Type B pancreatic cell (in vitro differentiated cells): Measurements from ENCODE around the gene IRX6. TPM values are rescaled to one million over a fixed set of nuclear protein-coding genes. Genes with fewer than 3 reads are reported as not detected.

Experiments used
- DNase-seq: peaks from one replicate; pipeline ENCODE4 v3.0.0; 2021; ENCODE audit warnings: mixed read lengths; ENCODE audit not compliant: unreplicated experiment; ENCODE audit errors: extremely low spot score
- H3K27ac Mint-ChIP-seq: 2 replicates; pipeline ENCODE4 v1.8.0; 2021; ENCODE audit warnings: mild to moderate bottlenecking, mixed read lengths
- H3K27me3 Mint-ChIP-seq: 2 replicates; pipeline ENCODE4 v1.8.0; 2021; ENCODE audit warnings: mixed read lengths
- H3K36me3 Mint-ChIP-seq: 2 replicates; pipeline ENCODE4 v1.8.0; 2021; ENCODE audit warnings: mixed read lengths
- H3K4me1 Mint-ChIP-seq: one replicate; pipeline ENCODE4 v1.8.0; 2021; ENCODE audit warnings: mixed read lengths; ENCODE audit not compliant: unreplicated experiment
- H3K4me3 Mint-ChIP-seq: 2 replicates; pipeline ENCODE4 v1.8.0; 2021; ENCODE audit warnings: mild to moderate bottlenecking, mixed read lengths
- H3K9me3 Mint-ChIP-seq: 2 replicates; pipeline ENCODE4 v1.8.0; 2021; ENCODE audit warnings: mixed read lengths
- total RNA-seq: library from RNA; stranded (reverse); gene quantifications from 2 replicates; pipeline ENCODE4 v1.2.1, GENCODE V29; 2021; ENCODE audit warnings: low replicate concordance
- TF ChIP-seq, protein P1 (sequence below): fragments of 200-600 bp; sonication (generic); conservative IDR thresholded peaks from 2 replicates; pipeline ENCODE4 v1.5.0; 2021; ENCODE audit warnings: antibody characterized with exemption, mild to moderate bottlenecking

The IRX6 gene
- total RNA-seq, 1 donor from 2014 or later = 1.5 TPM

DNA sequence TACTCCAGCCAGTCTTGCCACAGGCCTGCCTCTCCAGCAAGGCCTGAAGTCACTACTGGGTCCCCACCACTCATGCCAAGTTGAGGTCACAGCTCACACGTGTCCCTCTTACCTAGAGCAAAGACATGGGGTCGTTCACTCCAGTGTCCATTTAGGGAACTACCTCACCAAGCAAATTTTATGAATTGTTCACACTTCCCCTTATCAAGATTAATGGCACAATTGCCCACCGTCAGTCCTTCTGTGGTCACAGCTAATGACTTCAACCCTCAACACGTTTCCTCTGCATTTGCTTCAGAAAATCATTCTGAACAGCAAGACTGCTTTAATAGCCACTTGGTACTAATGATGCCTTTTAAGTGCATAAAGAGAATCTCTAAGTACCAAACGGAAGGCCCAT lies 14.6 kb downstream of the IRX6 start:
- Mint-ChIP-seq H3K4me3 (no peak overlapping the region), H3K27ac (no peak overlapping the region), H3K27me3 (peaks cover 51% of the 10 kb centered on the region), H3K9me3 (no peaks in the 10 kb centered on the region), H3K36me3 (no peaks in the 10 kb centered on the region), H3K4me1 (peaks cover 8% of the 10 kb centered on the region)
- TF ChIP-seq, protein P1, sequence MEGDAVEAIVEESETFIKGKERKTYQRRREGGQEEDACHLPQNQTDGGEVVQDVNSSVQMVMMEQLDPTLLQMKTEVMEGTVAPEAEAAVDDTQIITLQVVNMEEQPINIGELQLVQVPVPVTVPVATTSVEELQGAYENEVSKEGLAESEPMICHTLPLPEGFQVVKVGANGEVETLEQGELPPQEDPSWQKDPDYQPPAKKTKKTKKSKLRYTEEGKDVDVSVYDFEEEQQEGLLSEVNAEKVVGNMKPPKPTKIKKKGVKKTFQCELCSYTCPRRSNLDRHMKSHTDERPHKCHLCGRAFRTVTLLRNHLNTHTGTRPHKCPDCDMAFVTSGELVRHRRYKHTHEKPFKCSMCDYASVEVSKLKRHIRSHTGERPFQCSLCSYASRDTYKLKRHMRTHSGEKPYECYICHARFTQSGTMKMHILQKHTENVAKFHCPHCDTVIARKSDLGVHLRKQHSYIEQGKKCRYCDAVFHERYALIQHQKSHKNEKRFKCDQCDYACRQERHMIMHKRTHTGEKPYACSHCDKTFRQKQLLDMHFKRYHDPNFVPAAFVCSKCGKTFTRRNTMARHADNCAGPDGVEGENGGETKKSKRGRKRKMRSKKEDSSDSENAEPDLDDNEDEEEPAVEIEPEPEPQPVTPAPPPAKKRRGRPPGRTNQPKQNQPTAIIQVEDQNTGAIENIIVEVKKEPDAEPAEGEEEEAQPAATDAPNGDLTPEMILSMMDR = no peak
- no peak for DNase-seq

DNA sequence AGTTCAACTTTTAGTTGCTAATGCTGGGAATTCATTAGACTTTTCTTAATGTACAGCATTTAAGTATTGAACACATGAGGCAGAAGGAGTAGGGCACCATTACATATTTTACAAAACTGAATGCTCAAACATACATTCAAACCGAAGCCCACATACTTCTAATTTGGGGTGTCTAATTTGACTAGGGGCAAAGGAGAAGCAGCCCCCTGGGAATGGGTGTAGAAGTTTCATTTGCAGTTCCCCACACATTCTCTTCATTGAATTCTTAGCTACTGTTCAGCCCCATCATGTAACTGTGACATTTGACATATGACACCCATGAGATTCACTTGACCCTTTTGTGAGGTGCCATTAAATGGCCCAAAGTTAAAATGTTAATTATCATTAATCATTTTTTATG lies 16.4 kb downstream of the IRX6 start:
- H3K27ac Mint-ChIP-seq = no peak overlapping the region
- H3K4me1 Mint-ChIP-seq = peaks cover 8% of the 10 kb centered on the region
- no peak overlapping the region for H3K4me3 Mint-ChIP-seq
- TF ChIP-seq, protein P1 = no peak
- H3K9me3 Mint-ChIP-seq = no peaks in the 10 kb centered on the region
- no peaks in the 10 kb centered on the region for H3K36me3 Mint-ChIP-seq
- DNase-seq = no peak
- peaks cover 37% of the 10 kb centered on the region for H3K27me3 Mint-ChIP-seq

- Mint-ChIP-seq H3K27ac (no peak overlapping the region), H3K9me3 (peaks cover 4% of the 10 kb centered on the region), H3K4me3 (no peak overlapping the region), H3K36me3 (no peaks in the 10 kb centered on the region), H3K27me3 (peaks cover 32% of the 10 kb centered on the region), H3K4me1 (peaks cover 8% of the 10 kb centered on the region)
- TF ChIP-seq, protein P1 = no peak
- DNase-seq = no peak
Measured at GRCh38 chr16:55341681-55342080, 17.7 kb downstream of the IRX6 start.

GRCh38 chr16:55346475-55346874 lies 22.5 kb downstream of the IRX6 start:
- Mint-ChIP-seq H3K27me3 (peaks cover 9% of the 10 kb centered on the region), H3K36me3 (no peaks in the 10 kb centered on the region), H3K4me1 (peaks cover 8% of the 10 kb centered on the region), H3K27ac (no peak overlapping the region), H3K9me3 (peaks cover 8% of the 10 kb centered on the region), H3K4me3 (no peak overlapping the region)
- no peak for DNase-seq
- TF ChIP-seq, protein P1 = no peak

- no peak overlapping the region for H3K27ac Mint-ChIP-seq
- TF ChIP-seq, protein P1 = no peak
- H3K36me3 Mint-ChIP-seq = no peaks in the 10 kb centered on the region
- H3K27me3 Mint-ChIP-seq = peaks cover 6% of the 10 kb centered on the region
- DNase-seq = no peak
- H3K4me1 Mint-ChIP-seq = no peaks in the 10 kb centered on the region
- peaks cover 9% of the 10 kb centered on the region for H3K9me3 Mint-ChIP-seq
- H3K4me3 Mint-ChIP-seq = no peak overlapping the region
Measured at GRCh38 chr16:55349867-55350266, 25.9 kb downstream of the IRX6 start.

GRCh38 chr16:55350984-55351383 lies 27.0 kb downstream of the IRX6 start:
- Mint-ChIP-seq H3K4me1 (no peaks in the 10 kb centered on the region), H3K9me3 (peaks cover 9% of the 10 kb centered on the region), H3K27ac (no peak overlapping the region), H3K27me3 (peaks cover 6% of the 10 kb centered on the region), H3K36me3 (no peaks in the 10 kb centered on the region), H3K4me3 (no peak overlapping the region)
- no peak for DNase-seq
- TF ChIP-seq, protein P1 = no peak
